PC-9 (cell line): ENCODE data around the gene BBS9. TPM values are rescaled to one million over a fixed set of nuclear protein-coding genes. Genes with fewer than 3 reads are reported as not detected.

ENCODE experiments used
- BruUV-seq: library from RNA; stranded (reverse); fragments of 400-500 nt; replicated peaks from 2 replicates; lab custom pipeline; 2021; lab: Mats Ljungman, UMichigan
- CTCF ChIA-PET: fragments of 300-600 bp; sonication (Branson Sonifier 250); formaldehyde crosslinking; loops from one replicate; lab custom pipeline; 2022; ENCODE audit warnings: antibody characterized with exemption; lab: Charles Lee
- POLR2A ChIA-PET: fragments of 300-600 bp; sonication (Branson Sonifier 250); formaldehyde crosslinking; loops from one replicate; lab custom pipeline; 2022; ENCODE audit warnings: antibody characterized with exemption; ENCODE audit not compliant: unreplicated experiment; lab: Charles Lee
- DNase-seq, 2 experiments: peaks; one replicate each; pipeline versions ENCODE4 v3.0.0 to v3.0.0-alpha.2; 2015 to 2022; ENCODE audit warnings: mixed read lengths in 1 of 2
- H2AFZ ChIP-seq: fragments of 200-600 bp; sonication (generic); 2 replicates; pipeline ENCODE4 v1.8.1; 2017; ENCODE audit warnings: antibody characterized with exemption
- H3F3A ChIP-seq: fragments of 200-600 bp; sonication (generic); 2 replicates; pipeline ENCODE4 v1.8.1; 2017; ENCODE audit warnings: antibody characterized with exemption, mild to moderate bottlenecking, low read depth; ENCODE audit not compliant: insufficient read depth
- H3K27ac ChIP-seq: fragments of 200-600 bp; sonication (generic); 2 replicates; pipeline ENCODE4 v1.6.1; 2016; ENCODE audit warnings: mixed run types
- H3K27me3 ChIP-seq: fragments of 200-600 bp; sonication (generic); 2 replicates; pipeline ENCODE4 v1.6.1; 2016; ENCODE audit warnings: low read depth, mixed run types; ENCODE audit not compliant: insufficient read depth
- H3K36me3 ChIP-seq: fragments of 200-600 bp; sonication (generic); 2 replicates; pipeline ENCODE4 v1.6.1; 2016; ENCODE audit warnings: low read depth, mixed run types
- H3K4me1 ChIP-seq: fragments of 200-600 bp; sonication (generic); replicated peaks from 2 replicates; pipeline ENCODE4 v1.6.1; 2016; ENCODE audit warnings: mixed run types; ENCODE audit not compliant: insufficient read depth
- H3K4me2 ChIP-seq: fragments of 200-600 bp; sonication (generic); 2 replicates; pipeline ENCODE4 v1.6.1; 2017; ENCODE audit warnings: mixed run types
- H3K4me3 ChIP-seq: fragments of 200-600 bp; sonication (generic); 2 replicates; pipeline ENCODE4 v1.6.1; 2016; ENCODE audit warnings: mixed run types
- H3K79me2 ChIP-seq: fragments of 200-600 bp; sonication (generic); 2 replicates; pipeline ENCODE4 v1.6.1; 2017; ENCODE audit warnings: low read depth, mixed run types
- H3K9me2 ChIP-seq: fragments of 200-600 bp; sonication (generic); 2 replicates; pipeline ENCODE4 v1.8.1; 2017; ENCODE audit warnings: mild to moderate bottlenecking; ENCODE audit not compliant: insufficient read depth
- H3K9me3 ChIP-seq: fragments of 200-600 bp; sonication (generic); 2 replicates; pipeline ENCODE4 v1.8.1; 2016; ENCODE audit warnings: low read depth; ENCODE audit not compliant: insufficient read depth
- H4K20me1 ChIP-seq: fragments of 200-600 bp; sonication (generic); 2 replicates; pipeline ENCODE4 v1.8.1; 2017; ENCODE audit not compliant: insufficient read depth
- CTCF ChIP-seq: fragments of 200-600 bp; sonication (generic); conservative IDR thresholded peaks from 2 replicates; pipeline ENCODE4 v1.6.1; 2017; ENCODE audit warnings: mixed run types, antibody characterized with exemption, mild to moderate bottlenecking, moderate library complexity
- EZH2 ChIP-seq: fragments of 200-600 bp; sonication (generic); IDR thresholded peaks from 2 replicates; pipeline ENCODE4 v1.8.0; 2017; ENCODE audit warnings: antibody characterized with exemption, low read depth
- intact Hi-C: fragments of 100-400 bp; cut with micrococcal nuclease; formaldehyde crosslinking; loops from one replicate; pipeline ENCODE4 v1.10.0; 2022; ENCODE audit not compliant: unreplicated experiment
- total RNA-seq: library from RNA; stranded (reverse); gene quantifications from 2 replicates; pipeline ENCODE4 v1.2.3, GENCODE V29; 2021

Gene BBS9
- total RNA-seq, 1 experiment from 2014 or later: 12.4 TPM

- no TSS peak for BruUV-seq
- POLR2A ChIA-PET: interaction anchor here (0.6 kb wide), 1 partner anchor 16 kb away, joined by 6 read pairs; no protein-coding TSS in a partner anchor
- Histone ChIP-seq H3F3A (no peaks in the 10 kb centered on the region), H3K9me3 (no peaks in the 10 kb centered on the region), H3K4me2 (no peak overlapping the region), H4K20me1 (peaks cover 21% of the 10 kb centered on the region), H3K9me2 (no peaks in the 10 kb centered on the region), H2AFZ (no peak overlapping the region), H3K27me3 (no peaks in the 10 kb centered on the region), H3K4me1 (no peaks in the 10 kb centered on the region), H3K27ac (no peak overlapping the region), H3K4me3 (no peak overlapping the region), H3K36me3 (peaks cover 47% of the 10 kb centered on the region), H3K79me2 (peaks cover 7% of the 10 kb centered on the region; the same call in 1 of the 2 replicates)
- CTCF ChIA-PET: interaction anchor here (0.6 to 0.7 kb wide), 2 partner anchors 10 to 138 kb away, joined by 5 to 6 read pairs; no protein-coding TSS in a partner anchor
- TF ChIP-seq CTCF (no peak), EZH2 (no peak)
- intact Hi-C loops: no loop called here
- DNase-seq: no peak
These were observed 30.0 kb upstream of the BBS9 start for GRCh38 chr7:33099154-33099940.

GRCh38 chr7:33100770-33101169 is 28.6 kb upstream of the BBS9 start:
- Histone ChIP-seq H3K9me3 (no peaks in the 10 kb centered on the region), H3K27ac (no peak overlapping the region), H3K27me3 (no peaks in the 10 kb centered on the region), H3K36me3 (peaks cover 42% of the 10 kb centered on the region), H2AFZ (no peak overlapping the region), H3K79me2 (peaks cover 16% of the 10 kb centered on the region), H4K20me1 (peaks cover 29% of the 10 kb centered on the region), H3K9me2 (no peaks in the 10 kb centered on the region), H3F3A (no peaks in the 10 kb centered on the region), H3K4me2 (no peak overlapping the region), H3K4me3 (no peak overlapping the region), H3K4me1 (no peaks in the 10 kb centered on the region)
- TF ChIP-seq EZH2 (no peak), CTCF (no peak)
- intact Hi-C loops: no loop called here
- BruUV-seq: no TSS peak
- ChIA-PET POLR2A (no interaction called here), CTCF (interaction anchor here (0.6 kb wide), 1 partner anchor 299 kb away, joined by 5 read pairs; no protein-coding TSS in a partner anchor)
- no peak for DNase-seq

GRCh38 chr7:33101906-33102305 is 27.5 kb upstream of the BBS9 start:
- Histone ChIP-seq H3K79me2 (peaks cover 28% of the 10 kb centered on the region), H3K27ac (no peak overlapping the region), H3K4me1 (peaks cover under 1% of the 10 kb centered on the region; the same call in 1 of the 2 replicates), H3K27me3 (no peaks in the 10 kb centered on the region), H3K36me3 (peaks cover 33% of the 10 kb centered on the region), H3K9me2 (no peaks in the 10 kb centered on the region), H4K20me1 (peaks cover 37% of the 10 kb centered on the region), H2AFZ (no peak overlapping the region), H3K4me2 (no peak overlapping the region), H3K9me3 (no peaks in the 10 kb centered on the region), H3F3A (no peaks in the 10 kb centered on the region), H3K4me3 (no peak overlapping the region)
- TF ChIP-seq EZH2: no peak
- no peak for TF ChIP-seq CTCF
- ChIA-PET POLR2A (no interaction called here), CTCF (no interaction called here)
- no peak for DNase-seq
- no TSS peak for BruUV-seq
- intact Hi-C loops: no loop called here
